Measurements from ENCODE around the gene CORO2B. TPM values are rescaled to one million over a fixed set of nuclear protein-coding genes. Genes with fewer than 3 reads are reported as not detected.

Gene CORO2B
- total and polyA plus RNA-seq, 8 donors, result 3.0 to 27.7 (median 21.0) TPM

GRCh38 chr15:68650901-68651709, 72.3 kb downstream of the CORO2B start:
- intact Hi-C loops (cut with DNase I), result loop anchor here in 1 of 2 donors (10.0 kb wide), 1 partner anchor 96 kb away; no protein-coding TSS in a partner anchor
- DNase-seq, result peak in 1 of 4 donors; percentile 87
- Histone ChIP-seq H3K9me3 (no peaks in the 10 kb centered on the region), H3K36me3 (no peaks in the 10 kb centered on the region), H3K27me3 (no peaks in the 10 kb centered on the region), H3K4me1 (no peaks in the 10 kb centered on the region), H3K4me3 (no peak overlapping the region), H3K27ac (no peak overlapping the region)
- peak; percentile 70 for ATAC-seq
- TF ChIP-seq, protein P1, sequence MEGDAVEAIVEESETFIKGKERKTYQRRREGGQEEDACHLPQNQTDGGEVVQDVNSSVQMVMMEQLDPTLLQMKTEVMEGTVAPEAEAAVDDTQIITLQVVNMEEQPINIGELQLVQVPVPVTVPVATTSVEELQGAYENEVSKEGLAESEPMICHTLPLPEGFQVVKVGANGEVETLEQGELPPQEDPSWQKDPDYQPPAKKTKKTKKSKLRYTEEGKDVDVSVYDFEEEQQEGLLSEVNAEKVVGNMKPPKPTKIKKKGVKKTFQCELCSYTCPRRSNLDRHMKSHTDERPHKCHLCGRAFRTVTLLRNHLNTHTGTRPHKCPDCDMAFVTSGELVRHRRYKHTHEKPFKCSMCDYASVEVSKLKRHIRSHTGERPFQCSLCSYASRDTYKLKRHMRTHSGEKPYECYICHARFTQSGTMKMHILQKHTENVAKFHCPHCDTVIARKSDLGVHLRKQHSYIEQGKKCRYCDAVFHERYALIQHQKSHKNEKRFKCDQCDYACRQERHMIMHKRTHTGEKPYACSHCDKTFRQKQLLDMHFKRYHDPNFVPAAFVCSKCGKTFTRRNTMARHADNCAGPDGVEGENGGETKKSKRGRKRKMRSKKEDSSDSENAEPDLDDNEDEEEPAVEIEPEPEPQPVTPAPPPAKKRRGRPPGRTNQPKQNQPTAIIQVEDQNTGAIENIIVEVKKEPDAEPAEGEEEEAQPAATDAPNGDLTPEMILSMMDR (IDR thresholded peaks at IDR 0.05), result peak; percentile 45 to 69

GRCh38 chr15:68651916-68652525, 73.2 kb downstream of the CORO2B start:
- TF ChIP-seq, protein P1 (IDR thresholded peaks at IDR 0.05), result no peak
- Histone ChIP-seq H3K4me1 (no peaks in the 10 kb centered on the region), H3K27me3 (no peaks in the 10 kb centered on the region), H3K9me3 (no peaks in the 10 kb centered on the region), H3K36me3 (no peaks in the 10 kb centered on the region), H3K4me3 (no peak overlapping the region), H3K27ac (no peak overlapping the region)
- intact Hi-C loops (cut with DNase I), result loop anchor here in 1 of 2 donors (10.0 kb wide), 1 partner anchor 97 kb away; no protein-coding TSS in a partner anchor
- no peak for DNase-seq
- no peak for ATAC-seq

DNA sequence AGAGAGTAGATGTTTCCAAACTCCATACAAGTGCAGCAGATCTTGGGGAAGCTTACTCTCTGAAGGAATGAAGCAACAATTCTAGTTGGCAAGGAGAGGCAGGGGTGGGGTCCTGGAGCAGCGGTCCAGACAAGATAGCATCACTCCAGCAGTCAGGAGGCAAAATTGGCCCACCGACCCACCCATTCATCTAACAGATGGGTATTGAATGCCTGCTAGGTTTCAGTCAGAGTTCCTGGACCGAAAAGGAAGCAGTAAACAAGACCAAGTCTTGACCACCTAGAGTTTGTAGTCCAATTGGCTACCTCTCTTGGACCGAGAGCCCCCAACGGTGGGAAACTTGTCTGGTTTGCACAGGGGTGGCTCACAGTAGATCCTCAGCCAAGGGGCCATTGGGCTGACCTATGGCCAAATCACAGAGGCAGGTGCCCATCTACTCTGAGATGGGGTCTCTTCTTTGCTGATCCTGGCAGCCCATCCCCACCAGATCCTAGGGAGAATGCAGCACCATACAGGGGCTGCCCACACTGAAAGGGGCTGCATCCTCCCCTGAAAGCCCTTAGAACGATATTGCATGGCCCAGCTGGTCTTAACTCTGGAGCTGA, 74.3 kb downstream of the CORO2B start:
- TF ChIP-seq, protein P1 (IDR thresholded peaks at IDR 0.05), result no peak
- DNase-seq (no peak), ATAC-seq (no peak)
- Histone ChIP-seq H3K4me1 (no peaks in the 10 kb centered on the region), H3K27me3 (no peaks in the 10 kb centered on the region), H3K27ac (no peak overlapping the region), H3K36me3 (no peaks in the 10 kb centered on the region), H3K4me3 (no peak overlapping the region), H3K9me3 (no peaks in the 10 kb centered on the region)
- intact Hi-C loops (cut with DNase I), result loop anchor here in 1 of 2 donors (10.0 kb wide), 1 partner anchor 98 kb away; no protein-coding TSS in a partner anchor

DNA sequence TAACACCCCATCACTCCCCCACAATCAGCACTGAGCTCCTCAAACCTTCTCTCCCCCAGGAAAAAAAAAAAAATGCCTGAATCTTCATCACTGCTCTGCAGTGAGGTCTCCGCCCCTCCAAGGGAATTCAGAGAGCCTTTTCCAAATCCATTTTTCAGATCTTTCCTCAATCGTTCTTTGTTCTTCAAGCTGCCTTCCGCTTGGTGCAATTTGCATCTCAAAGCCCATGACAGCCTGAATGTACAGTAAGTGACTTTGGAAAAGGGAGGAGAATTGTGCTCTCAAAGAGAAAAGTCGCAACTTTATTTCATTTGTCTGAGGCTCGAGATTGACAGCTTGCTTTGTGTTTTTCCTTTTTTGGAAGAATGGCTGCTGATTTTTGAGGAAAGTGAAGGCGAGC, 75.0 kb downstream of the CORO2B start:
- intact Hi-C loops (cut with DNase I), result loop anchor here in 1 of 2 donors (10.0 kb wide), 1 partner anchor 99 kb away; no protein-coding TSS in a partner anchor

More for the DNA sequence above, 75.0 kb downstream of the CORO2B start:
- TF ChIP-seq, protein P1 (IDR thresholded peaks at IDR 0.05), result no peak
- no peaks in the 10 kb centered on the region for H3K27me3 ChIP-seq
- H3K36me3 ChIP-seq, result no peaks in the 10 kb centered on the region
- H3K4me1 ChIP-seq, result no peaks in the 10 kb centered on the region
- H3K27ac ChIP-seq, result no peak overlapping the region
- ATAC-seq, result no peak
- H3K4me3 ChIP-seq, result no peak overlapping the region
- no peaks in the 10 kb centered on the region for H3K9me3 ChIP-seq
- DNase-seq, result no peak
